GM19438 (cell line): ENCODE results near the gene CAPN11.

Experiments
- ATAC-seq: cut with Tn5 transposase; IDR thresholded peaks from one replicate; pipeline ENCODE4 v1.9.1; 2021; ENCODE audit warnings: low read depth; ENCODE audit not compliant: unreplicated experiment

CAPN11 gene

DNA sequence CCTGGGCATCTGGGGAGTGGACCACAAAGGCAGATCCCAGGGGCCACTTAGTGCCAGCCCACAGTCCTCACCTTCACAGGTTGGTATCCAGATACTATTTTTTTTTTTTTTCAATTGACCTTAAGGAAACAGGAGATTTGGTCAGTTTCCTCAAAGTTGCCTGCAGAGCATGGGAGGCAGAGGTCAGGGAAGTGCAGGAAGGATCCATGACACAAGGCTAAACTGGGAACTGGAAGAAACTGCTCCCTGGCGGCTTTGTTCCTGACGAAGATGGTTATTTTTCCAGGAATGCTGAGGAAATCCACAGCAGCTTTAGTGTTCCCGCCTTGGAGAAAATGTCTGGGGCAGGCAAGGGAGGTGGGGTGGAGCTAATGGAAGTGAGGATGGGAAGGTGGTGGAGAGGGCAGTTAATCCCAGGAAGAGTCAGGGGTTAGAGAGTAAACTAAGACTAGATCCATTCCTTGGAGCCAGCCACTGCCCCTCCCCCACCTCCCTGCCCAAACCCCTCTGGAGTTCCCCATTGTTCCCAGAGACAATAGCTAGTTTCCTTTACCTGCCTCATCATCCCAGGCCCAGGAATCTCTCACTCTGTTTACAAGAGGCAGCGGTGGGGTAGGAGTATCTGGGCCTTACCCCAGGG is 43.8 kb downstream of the CAPN11 start:
- no peak for ATAC-seq

DNA sequence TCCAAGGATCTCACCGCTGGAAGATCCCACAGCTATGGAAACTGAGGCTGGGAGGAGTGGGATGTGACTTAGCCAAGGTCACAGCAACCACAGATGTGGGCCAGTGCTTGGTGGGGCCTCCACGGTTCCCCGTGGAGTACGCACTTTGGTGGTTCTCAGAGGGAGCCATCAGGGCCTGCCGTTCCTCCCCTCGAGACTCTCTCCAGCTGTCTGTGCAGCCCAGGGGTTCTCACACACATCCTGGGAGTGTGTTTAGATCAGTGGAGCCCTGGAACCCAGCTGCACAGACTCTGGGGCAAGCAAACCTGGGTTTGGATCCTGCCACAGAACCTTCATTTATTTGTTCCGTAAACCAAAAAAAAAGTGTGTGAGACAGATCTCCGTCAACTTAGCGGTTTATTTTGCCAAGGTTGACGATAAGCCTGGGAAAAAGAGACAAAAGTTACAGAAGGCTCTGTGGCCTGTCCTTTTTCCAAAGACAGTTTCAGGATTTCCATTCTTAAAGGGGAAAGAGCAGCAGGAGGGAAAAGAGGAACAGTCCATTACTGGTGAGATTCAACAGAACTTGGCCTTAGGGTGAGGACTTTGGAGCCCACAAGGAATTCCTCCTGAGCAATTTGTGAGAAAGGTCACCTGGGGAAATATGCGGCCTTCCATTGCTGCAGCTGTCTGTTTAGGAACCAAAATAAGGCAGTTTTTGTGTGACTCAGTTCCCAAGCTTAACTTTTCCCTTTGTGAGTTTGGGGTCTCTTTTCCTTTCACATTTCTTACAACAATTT is 44.5 kb downstream of the CAPN11 start:
- no peak for ATAC-seq

DNA sequence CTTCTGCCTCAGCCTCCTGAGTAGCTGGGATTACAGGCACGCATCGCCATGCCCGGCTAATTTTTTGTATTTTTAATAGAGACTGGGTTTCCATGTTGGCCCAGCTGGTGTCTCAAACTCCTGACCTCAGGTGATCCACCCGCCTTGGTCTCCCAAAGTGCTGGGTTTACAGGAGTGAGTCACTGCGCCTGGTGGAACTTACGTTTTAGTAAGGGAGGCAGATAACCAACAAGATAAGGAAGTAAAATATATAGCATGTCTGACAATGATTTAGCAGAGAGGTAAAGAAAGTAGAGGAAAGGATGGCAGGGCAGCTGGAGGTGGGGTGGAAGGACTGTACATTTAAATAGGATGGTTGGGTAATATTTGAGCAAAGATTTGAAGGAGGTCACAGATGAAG is 45.3 kb downstream of the CAPN11 start:
- ATAC-seq, result no peak

DNA sequence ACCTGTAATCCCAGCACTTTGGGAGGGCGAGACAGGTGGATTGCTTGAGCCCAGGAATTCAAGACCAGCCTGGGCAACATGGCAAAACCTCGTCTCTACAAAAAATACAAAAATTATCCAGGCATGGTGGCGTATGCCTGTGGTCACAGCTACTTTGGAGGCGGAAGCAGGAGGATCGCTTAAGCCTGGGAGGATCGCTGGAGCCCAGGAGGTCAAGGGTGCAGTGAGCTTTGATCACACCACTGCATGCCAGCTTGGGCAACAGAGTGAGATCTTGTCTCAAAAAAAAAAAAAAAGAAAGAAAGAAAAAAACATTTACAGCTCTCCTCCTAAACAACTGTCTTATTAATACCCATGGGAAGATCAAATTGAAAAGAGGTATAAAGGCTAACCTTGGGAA is 49.3 kb downstream of the CAPN11 start:
- ATAC-seq, result no peak

DNA sequence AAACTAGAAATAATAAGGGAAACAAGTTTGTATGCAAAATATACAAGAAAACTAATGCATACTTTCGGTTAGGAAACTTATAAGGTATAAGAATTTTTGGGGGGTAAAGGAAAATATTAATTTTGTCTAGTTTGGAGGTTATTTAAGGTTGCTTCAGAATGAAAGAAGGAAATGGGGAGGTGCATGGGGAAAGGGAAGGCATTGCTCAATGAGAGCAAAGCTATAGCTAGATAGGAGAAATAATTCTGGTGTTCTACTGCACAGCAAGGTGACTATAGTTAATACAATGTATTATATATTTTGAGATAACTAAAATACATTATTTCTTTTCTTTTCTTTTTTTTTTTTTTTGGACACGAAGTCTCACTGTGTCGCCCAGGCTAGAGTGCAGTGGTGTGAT is 52.7 kb downstream of the CAPN11 start:
- ATAC-seq, result no peak

DNA sequence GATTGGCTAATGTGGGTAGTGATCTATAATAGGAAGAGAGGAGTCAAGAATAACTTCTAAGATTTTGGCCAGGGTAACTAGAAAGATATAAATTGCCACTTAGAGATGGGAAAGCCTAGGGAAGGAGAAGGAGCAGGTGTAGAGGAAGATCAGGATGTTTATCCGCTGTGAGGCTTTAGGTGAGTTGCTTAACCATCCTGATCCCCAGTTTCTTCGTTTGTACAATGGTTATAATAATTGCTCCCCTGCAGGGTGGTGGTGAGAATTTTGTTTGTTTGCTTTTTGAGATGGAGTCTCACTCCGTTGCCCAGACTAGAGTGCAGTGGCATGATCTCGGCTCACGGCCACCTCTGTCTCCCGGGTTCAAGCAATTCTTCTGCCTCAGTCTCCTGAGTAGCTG is 55.7 kb downstream of the CAPN11 start:
- ATAC-seq, result no peak

DNA sequence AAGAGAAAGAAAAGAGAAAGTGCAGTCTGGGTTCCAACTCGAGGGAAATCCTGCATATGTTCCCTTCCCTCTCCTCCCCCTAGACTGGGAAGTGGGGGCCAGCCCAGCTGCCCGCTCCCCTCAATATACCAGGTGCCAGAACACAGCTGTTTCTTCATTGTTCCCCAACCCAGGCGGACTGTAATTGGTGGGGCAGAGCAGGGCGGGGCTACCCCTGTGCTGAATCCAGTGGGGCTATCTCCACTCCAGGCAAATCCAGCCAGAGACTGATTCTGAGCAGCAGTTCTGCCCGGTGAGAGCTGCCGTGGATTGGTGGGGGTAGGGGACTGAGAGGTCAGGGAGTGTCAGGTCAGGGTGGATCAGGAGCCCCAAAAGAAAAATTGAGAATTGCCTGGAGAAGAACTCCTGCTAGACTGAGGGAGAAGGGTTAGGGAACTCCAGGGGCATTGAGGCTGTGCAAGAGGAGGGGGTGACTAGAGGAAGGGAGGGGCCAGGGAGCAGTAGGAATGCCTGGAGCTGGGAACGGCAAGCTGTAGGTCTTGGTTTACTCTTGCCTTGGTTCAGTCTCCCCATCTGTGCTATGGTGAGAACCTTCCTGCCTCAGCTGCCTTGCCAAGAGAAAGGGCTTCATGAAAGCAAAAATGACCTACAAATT is 58.2 kb downstream of the CAPN11 start, which contains the start of gene MYMX:
Gene MYMX, plus strand, starts transcription at position 250 of the 655 bp plus-strand sequence. CDS start 546 bp downstream, outside the sequence.
- ATAC-seq, result no peak

DNA sequence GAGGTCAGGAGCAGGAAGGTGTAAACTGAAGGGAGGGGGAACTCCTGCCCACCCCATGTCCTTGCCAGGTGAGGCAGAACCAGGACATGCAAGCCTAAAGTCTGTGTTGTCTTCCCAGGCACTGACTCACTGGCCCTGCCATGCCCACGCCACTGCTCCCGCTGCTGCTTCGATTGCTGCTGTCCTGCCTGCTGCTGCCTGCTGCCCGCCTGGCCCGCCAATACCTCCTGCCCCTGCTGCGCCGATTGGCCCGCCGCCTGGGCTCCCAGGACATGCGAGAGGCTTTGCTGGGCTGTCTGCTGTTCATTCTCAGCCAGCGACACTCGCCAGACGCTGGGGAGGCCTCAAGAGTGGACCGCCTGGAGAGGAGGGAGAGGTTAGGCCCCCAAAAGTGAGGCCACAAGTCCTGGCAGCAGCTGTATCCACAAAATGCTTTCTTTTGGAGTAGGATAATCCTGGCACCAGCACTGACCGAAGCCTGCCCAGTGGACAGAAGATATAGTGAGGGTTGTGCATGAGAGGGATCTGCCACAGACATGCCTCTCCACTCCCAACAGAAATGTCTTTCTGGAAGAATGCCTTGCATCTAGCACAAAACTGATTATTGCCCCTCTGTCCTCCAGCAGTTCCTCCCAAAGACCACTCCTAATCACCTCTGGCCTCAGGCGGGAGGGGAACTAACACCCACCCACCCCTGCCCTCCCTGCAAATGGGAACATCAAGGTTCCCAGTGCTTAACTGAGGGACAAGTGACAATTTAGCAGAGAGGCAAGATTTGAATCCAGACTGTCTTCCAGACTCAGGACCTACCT is 58.9 kb downstream of the CAPN11 start:
- no peak for ATAC-seq

DNA sequence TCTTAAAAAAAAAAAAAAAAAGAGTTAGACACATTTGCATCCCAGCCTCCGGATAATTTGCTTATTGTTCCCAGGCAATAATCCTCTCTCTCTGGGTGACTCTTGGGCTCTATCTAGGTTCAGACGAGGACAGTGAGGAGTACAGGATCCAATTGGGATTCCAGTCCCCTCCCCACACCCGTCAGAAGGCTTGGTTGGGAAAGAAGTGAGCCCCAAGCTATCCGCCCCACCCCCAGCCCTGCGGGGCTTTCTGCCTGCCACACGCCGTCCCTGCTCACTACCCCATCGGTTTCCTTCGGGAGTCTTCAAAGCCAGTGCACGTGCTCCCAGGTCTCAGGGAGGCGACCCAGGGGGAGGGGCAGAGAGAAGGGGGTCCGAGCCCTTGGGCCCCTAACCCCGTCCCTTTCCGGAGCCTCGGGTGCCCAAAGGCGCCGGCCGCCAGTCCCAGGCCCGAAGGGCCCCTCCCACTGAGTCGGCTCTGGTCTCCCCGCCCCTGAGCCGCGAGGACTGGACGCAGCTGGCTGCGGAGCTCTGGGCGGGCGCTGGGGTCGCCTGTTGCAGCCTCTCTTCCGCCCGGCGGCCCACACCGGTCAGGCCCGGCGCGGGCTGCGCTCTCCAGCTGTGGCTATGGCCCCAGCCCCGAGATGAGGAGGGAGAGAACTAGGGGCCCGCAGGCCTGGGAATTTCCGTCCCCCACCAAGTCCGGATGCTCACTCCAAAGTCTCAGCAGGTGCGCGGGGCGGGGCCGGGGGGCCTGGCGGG is 60.6 kb downstream of the CAPN11 start:
- peak; percentile 46 for ATAC-seq

DNA sequence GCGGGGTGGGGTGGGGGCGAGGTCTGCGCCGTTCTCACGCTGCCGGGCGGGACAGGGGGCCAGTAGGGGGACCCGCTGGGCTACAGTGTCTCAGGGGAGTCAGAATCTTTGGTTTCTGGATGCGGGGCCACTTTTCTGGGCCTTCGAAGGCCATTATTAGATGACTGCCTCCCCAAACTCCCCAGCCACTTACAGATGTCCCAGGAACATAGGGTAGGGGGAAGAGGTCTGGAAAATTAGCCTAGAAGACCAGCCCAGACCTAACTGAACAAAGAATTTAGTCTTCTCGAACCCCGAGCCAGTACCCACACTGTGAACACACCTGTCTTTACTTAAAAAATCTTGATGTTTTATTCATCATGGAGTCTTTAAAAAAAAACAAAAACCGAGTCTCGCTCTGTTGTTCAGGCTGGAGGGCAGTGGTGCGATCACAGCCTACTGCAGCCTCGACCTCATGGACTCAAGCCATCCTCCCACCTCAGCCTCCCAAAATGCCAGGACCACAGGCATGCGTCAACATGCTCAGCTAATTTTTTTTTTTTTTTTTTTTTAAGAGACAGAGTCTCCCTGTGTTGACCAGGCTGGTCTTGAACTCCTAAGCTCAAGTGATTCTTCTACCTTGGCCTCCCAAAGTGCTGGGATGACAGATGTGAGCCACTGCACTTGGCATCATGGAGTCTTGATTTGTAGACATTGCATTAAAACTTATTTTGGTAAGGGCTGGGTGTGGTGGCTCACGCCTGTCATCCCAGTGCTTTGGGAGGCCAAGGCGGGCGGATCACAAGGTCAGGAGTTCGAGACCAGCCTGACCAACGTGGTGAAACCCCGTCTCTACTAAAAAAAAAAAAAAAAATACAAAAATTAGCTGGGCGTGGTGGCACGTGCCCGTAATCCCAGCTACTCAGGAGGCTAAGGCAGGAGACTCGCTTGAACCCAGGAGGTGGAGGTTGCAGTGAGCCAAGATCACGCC is 61.5 kb downstream of the CAPN11 start:
- no peak for ATAC-seq

DNA sequence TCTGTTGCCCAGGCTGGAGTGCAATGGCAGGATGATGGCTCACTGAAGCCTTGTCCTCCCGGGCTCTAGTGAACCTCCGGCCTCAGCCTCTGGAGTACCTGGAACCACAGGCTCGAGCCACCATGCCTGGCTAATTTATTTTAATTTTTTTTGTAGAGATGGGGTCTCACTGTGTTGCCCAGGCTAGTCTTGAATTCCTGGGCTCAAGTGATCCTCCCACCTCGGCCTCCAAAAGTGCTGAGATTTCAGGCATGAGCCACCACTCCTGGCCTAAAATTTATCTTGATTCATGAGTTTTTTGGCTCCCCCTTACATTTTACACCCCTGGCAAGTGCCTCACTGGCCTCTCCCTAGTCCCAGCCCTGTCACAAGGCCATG is 62.3 kb downstream of the CAPN11 start:
- no peak for ATAC-seq

DNA sequence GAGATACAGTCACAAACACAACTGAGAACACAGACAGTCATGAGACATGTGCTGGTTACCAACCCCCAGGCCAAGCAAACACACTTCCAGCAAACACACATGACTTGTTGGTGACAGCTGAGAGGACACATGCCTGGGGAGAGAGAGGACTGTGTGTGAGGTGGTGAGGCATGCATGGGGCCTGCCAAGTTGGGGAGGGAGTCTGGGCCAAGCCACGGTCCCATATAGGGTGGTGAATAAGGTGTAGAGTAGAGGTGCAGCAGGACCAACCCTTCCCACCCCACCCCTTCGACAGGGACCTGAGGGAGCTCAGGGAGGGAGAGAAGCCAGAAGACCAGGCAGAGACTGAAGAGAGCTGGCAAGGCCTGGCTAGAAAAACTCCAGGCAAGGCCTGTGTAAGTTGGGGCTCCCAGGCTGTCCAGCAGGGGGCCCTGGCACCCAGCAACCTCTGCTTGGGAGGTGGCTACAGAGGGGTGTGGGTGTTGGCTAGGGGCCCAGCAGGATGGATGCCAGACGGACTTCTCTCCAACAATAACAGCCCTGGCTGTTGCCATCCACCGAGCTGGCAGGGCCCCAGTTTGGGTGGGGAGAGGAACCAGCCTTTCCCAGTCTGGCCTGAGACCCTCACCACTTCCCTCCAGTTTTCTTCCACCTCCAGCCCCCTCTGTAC is 62.8 kb downstream of the CAPN11 start:
- ATAC-seq, result peak; percentile 45

DNA sequence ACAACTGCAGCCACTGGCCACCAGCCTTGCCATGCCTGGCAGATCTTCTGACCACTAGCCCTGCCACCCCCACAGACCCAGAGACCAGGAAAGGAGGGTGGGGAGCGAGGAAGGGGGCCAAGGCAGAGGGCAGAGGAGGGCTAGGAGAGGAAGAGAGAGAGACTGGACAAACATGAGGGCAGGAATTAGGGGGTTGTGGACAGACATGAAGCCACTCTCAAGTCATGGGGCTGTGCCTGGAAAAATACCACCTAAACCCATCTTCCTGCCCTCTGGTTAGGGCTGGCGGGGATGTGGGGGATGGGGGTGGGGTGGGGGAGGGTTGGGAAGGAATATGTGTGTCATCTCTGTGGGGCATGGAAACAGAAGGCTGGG is 63.3 kb downstream of the CAPN11 start:
- ATAC-seq, result no peak

DNA sequence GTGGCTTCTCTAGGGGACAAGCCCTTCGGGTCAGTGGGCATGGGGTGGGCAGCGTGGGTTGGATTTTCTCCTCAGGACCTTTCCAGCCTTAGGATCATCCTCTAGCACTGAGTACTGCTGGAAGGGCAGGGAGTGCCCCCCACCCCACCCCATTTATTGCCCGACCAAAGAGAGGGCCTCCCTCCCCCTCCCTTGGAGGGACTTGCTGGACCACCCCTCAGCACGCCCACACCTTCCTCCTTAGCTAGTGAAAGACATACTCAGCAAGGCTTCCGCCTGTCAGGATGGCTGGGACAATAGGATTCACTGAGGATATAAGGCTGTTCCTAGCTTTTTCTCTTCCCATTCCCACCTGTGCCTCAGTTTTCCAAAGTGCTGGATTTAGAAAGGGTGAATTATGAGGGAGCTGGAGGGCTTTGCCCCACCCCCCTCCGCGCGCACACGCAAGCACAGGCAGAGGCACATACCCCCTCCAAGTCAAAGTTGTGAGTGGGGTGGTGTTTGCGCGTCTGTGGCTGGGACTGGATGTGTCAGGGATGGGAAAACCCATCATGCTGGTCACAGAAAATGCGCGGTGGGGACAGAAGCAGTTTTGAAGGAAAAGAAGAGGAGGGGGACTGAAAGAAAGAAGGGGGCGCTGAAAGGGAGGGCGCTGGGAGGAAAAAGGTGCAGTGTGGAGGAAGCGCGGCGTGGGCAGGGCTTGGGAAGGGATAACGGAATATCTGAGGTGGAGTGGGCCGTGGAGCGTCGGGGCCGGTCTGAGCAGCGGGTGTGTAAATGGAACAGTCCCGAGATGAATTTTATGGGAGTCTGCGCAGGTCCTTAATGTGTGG is 64.1 kb downstream of the CAPN11 start:
- no peak for ATAC-seq

DNA sequence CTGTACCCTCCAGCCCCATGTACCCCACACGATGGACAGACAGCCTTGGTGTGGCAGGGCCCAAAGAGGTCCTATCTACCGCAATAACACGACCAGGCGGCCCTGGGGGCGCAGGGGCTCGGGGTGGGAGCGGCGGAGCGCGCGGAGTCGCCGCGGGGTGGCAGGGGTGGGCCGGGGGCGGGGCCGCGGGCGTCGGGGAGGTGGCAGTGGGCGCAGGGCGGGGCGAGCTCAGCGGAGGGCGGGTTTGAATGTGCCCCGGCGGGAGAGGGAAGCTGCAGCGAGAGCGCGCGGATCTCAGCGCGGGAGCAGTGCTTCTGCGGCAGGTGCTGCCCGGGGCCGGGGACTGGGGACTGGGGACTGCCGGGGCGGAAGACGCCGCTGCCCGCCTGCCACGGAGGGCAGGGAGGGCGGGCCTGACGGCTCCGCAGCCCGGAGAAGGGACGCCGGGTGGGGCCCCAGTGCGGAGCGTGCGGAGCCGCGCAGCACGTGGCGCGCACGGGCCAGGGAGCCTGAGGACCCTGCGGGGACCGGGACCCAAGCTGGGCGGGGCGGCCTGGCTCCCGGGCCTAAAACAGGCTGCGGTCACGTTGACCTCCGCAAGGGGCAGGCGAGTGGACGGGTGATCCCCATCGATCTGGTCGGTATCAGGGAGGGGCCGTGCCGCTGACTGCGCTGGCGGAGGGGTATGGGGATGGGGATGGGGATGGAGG is 64.9 kb downstream of the CAPN11 start, which contains the start of gene SLC29A1:
Gene SLC29A1, plus strand, starts transcription at position 277 of the 710 bp plus-strand sequence. CDS start 3,719 bp downstream, outside the sequence.
- peak; percentile 41 for ATAC-seq

DNA sequence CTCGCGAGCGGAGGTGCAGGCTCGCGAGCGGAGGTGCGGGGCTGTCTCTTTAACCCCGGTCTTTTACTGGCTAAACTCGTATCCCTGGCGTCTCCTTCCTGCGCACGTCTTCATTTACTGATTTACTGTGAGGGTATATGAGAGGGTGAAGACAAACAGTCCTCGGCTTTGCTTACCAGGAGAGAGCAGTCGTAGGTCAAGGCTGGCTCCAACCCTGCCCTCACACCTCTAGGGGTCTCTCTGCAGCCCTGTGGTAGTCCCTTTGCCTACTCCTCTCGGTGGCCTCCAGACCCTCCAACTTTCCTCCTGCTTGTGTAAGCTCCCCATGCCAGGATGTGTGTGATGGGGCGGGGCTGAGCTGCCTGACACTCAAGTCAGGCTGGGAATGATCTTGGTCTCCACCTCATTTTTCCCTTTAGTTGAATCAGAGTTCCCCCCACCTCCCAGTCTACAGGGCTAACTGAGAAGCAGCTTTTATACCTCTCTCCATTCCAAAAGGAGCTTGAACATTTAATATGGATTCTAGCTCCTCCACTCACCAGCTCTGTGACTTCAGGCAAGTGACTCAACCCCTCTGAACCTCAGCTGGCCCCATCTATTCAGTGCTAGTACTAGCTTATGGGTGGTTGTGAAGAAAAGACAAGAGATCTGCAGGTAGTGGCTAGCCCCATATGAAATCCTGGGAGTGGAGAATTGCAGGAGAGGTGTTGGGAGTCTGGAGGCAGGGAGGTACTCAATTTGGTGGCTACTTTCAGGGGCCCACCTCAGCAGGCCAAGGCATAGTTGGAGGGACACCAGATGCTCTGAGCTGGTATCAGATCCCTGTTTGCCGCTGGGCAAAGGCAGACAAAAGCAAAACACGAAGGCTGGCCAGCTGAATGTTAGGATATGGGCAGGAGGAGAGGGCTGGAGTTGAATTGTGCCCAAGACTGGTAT is 65.7 kb downstream of the CAPN11 start:
- peak; percentile 13 for ATAC-seq
